Glutamatergic neuron (in vitro differentiated cells): ENCODE data around the gene GRXCR2. TPM values are rescaled to one million over a fixed set of nuclear protein-coding genes. Genes with fewer than 3 reads are reported as not detected.
"Not testable (repeated sequence)": the region's sequence is repeated elsewhere in the genome, so short reads cannot be mapped to it uniquely, and the experiment has no call there.

Source experiments
- DNase-seq: peaks from one replicate; pipeline ENCODE4 v3.0.0; 2022
- H3K27ac Mint-ChIP-seq: one replicate; pipeline ENCODE4 v1.8.0; 2020; ENCODE audit warnings: mild to moderate bottlenecking, mixed read lengths, inconsistent platforms; ENCODE audit not compliant: unreplicated experiment
- H3K27me3 Mint-ChIP-seq: one replicate; pipeline ENCODE4 v1.8.0; 2020; ENCODE audit warnings: mild to moderate bottlenecking, moderate library complexity, mixed read lengths, inconsistent platforms; ENCODE audit not compliant: unreplicated experiment
- H3K36me3 Mint-ChIP-seq: one replicate; pipeline ENCODE4 v1.8.0; 2020; ENCODE audit warnings: mild to moderate bottlenecking, mixed read lengths, inconsistent platforms; ENCODE audit not compliant: unreplicated experiment
- H3K4me1 Mint-ChIP-seq: one replicate; pipeline ENCODE4 v1.8.0; 2020; ENCODE audit warnings: mild to moderate bottlenecking, low read depth, mixed read lengths, inconsistent platforms; ENCODE audit not compliant: unreplicated experiment
- H3K4me3 Mint-ChIP-seq: one replicate; pipeline ENCODE4 v1.8.0; 2020; ENCODE audit warnings: mild to moderate bottlenecking, mixed read lengths, inconsistent platforms; ENCODE audit not compliant: unreplicated experiment
- H3K9me3 Mint-ChIP-seq: one replicate; pipeline ENCODE4 v1.8.0; 2020; ENCODE audit warnings: mild to moderate bottlenecking, moderate library complexity, mixed read lengths, inconsistent platforms; ENCODE audit not compliant: unreplicated experiment
- total RNA-seq: library from RNA; stranded (reverse); fragmentation: NEBNext Ultra II Directional; extraction: Animal tissue kit (Norgen Biotek cat#: 25700); gene quantifications from one replicate; pipeline ENCODE4 v1.2.1, GENCODE V29; 2021; ENCODE audit not compliant: unreplicated experiment
- TF ChIP-seq, protein P1 (sequence below): fragments of 200-600 bp; sonication (generic); IDR thresholded peaks from one replicate; pipeline ENCODE4 v1.5.0; 2021; ENCODE audit not compliant: partially characterized antibody, unreplicated experiment

The GRXCR2 gene
- total RNA-seq, 1 donor from 2014 or later = not detected

DNA sequence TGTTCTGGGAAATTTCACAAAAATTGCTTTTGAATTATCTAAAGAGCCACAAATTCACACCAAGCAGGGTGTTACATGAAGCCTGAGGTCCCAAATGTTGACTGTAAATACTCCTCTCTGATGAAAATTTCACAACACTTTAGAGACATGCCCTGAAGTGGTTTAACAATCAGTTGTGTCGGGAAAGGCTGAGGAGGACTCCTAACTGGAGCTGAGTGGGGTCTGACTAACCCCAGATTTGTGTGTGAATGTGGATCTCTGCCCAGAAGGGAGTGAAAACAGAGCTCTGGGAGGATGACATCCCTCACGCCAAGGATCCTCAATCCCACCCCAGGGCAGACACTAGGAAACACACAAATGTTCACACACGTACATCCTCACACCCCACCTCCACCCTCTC lies 31.1 kb upstream of the GRXCR2 start:
- Mint-ChIP-seq H3K9me3 (peaks cover 2% of the 10 kb centered on the region), H3K27me3 (no peaks in the 10 kb centered on the region), H3K36me3 (peaks cover 6% of the 10 kb centered on the region), H3K4me1 (no peaks in the 10 kb centered on the region), H3K4me3 (no peak overlapping the region), H3K27ac (no peak overlapping the region)
- TF ChIP-seq, protein P1, sequence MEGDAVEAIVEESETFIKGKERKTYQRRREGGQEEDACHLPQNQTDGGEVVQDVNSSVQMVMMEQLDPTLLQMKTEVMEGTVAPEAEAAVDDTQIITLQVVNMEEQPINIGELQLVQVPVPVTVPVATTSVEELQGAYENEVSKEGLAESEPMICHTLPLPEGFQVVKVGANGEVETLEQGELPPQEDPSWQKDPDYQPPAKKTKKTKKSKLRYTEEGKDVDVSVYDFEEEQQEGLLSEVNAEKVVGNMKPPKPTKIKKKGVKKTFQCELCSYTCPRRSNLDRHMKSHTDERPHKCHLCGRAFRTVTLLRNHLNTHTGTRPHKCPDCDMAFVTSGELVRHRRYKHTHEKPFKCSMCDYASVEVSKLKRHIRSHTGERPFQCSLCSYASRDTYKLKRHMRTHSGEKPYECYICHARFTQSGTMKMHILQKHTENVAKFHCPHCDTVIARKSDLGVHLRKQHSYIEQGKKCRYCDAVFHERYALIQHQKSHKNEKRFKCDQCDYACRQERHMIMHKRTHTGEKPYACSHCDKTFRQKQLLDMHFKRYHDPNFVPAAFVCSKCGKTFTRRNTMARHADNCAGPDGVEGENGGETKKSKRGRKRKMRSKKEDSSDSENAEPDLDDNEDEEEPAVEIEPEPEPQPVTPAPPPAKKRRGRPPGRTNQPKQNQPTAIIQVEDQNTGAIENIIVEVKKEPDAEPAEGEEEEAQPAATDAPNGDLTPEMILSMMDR = no peak
- no peak for DNase-seq

DNA sequence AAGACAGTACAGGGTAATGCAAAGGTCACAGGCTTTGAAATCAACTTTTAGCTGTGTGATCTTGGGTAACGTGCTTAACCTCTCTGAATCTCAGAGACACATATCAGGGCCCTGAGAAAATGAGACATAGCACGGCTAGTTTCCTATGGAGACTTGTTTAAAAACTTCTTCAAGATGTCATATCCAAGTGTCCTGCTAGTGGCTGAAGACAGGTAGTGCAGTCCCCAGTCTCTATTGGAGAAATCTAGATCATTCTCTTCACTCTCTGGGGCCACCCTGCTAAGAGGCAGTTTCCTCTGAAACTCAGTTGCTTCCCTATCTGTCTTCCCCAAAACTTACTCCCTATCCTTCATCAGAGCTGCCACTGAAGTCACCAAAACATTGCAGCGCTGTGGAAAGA lies 30.3 kb upstream of the GRXCR2 start:
- H3K4me1 Mint-ChIP-seq = no peaks in the 10 kb centered on the region
- TF ChIP-seq, protein P1 = no peak

DNA sequence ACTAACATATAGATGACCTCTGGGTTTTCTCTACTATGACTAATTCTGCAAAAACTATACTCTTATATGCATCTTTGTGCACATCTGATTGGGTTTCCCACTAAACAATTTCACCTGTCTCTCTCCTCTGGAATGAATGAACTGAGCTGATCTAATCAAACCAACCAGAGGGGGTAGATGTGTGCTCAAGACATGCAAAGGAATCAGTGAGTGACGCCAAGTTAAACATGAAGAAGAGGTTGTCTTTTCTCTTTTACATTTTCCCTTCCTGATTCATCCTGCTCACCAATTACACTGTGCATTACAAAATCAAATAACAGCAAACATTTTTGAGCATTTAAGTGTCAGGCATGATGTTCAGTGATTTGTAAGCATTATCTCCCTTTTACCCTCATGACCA lies 29.6 kb upstream of the GRXCR2 start:
- Mint-ChIP-seq H3K27me3 (no peaks in the 10 kb centered on the region), H3K27ac (no peak overlapping the region), H3K9me3 (peaks cover 2% of the 10 kb centered on the region), H3K36me3 (peaks cover 6% of the 10 kb centered on the region), H3K4me3 (no peak overlapping the region), H3K4me1 (no peaks in the 10 kb centered on the region)
- TF ChIP-seq, protein P1 = no peak
- DNase-seq = no peak

More for the DNA sequence above, 30.3 kb upstream of the GRXCR2 start:
- Mint-ChIP-seq H3K9me3 (peaks cover 2% of the 10 kb centered on the region), H3K36me3 (peaks cover 6% of the 10 kb centered on the region), H3K27me3 (no peaks in the 10 kb centered on the region), H3K4me3 (no peak overlapping the region), H3K27ac (no peak overlapping the region)
- DNase-seq = no peak

DNA sequence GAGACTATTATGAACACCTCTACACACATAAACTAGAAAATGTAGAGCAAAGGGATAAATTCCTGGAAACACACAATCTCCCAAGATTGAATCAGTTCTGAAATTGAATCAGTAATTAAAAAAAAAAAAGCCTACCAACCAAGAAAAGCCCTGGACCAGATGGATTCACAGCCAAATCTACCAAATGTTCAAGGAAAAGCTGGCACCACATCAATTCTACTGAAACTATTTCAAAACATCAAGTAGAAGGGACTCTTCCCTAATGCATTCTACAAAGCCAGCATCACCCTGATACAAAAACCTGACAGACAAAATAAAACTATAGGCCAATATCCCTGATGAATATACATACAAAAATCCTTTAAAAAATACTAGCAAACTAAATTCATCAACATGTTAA lies 25.4 kb upstream of the GRXCR2 start:
- peaks cover 6% of the 10 kb centered on the region for H3K36me3 Mint-ChIP-seq
- peaks cover 2% of the 10 kb centered on the region for H3K9me3 Mint-ChIP-seq
- H3K4me1 Mint-ChIP-seq = no peaks in the 10 kb centered on the region
- TF ChIP-seq, protein P1 = no peak
- no peak overlapping the region for H3K27ac Mint-ChIP-seq
- no peak overlapping the region for H3K4me3 Mint-ChIP-seq
- H3K27me3 Mint-ChIP-seq = peaks cover 3% of the 10 kb centered on the region
- no peak for DNase-seq

DNA sequence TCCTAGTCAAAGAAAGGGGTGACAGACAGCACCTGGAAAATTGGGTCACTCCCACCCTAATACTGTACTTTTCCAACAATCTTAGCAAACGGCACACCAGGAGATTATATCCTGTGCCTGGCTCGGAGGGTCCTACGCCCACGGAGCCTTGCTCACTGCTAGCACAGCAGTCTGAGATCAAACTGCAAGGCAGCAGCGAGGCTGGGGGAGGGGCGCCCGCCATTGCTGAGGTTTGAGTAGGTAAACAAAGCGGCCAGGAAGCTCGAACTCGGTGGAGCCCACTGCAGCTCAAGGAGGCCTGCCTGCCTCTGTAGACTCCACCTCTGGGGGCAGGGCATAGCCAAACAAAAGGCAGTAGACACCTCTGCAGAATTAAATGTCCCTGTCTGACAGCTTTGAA lies 18.6 kb upstream of the GRXCR2 start:
- not testable (repeated sequence) for H3K4me3 Mint-ChIP-seq, H3K4me1 Mint-ChIP-seq, H3K36me3 Mint-ChIP-seq, DNase-seq, H3K9me3 Mint-ChIP-seq, H3K27ac Mint-ChIP-seq, H3K27me3 Mint-ChIP-seq

DNA sequence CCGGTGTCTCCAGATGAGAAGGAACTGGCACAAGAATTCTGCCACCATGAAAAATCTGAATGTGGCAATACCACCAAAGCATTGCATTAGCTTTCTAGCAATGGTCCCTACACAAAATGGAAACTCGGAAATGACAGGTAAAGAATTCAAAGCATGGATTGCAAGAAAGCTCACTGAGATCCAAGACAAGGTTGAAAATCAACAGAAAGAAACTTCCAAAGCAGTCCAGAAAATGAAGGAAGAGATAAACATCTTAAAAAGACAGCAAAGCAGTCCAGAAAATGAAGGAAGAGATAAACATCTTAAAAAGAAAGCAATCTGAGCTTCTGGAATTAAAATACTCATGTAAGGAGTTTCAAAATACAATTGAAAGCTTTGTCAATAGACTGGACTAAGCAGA lies 16.8 kb upstream of the GRXCR2 start:
- TF ChIP-seq, protein P1 = no peak
- H3K27me3 Mint-ChIP-seq = no peaks in the 10 kb centered on the region
- no peak overlapping the region for H3K27ac Mint-ChIP-seq
- no peaks in the 10 kb centered on the region for H3K4me1 Mint-ChIP-seq
- no peaks in the 10 kb centered on the region for H3K36me3 Mint-ChIP-seq
- DNase-seq = no peak
- peaks cover 1% of the 10 kb centered on the region for H3K9me3 Mint-ChIP-seq
- no peak overlapping the region for H3K4me3 Mint-ChIP-seq
